DOHH2 (cell line): ENCODE data around the gene GPATCH11.

Experiments used
- H3F3A ChIP-seq: fragments of 200-600 bp; sonication (generic), shearing (Covaris generic); 2 replicates; pipeline ENCODE4 v1.6.0; 2016; ENCODE audit warnings: antibody characterized with exemption, mild to moderate bottlenecking; ENCODE audit not compliant: control insufficient read depth, insufficient read depth
- H3K27ac ChIP-seq: fragments of 200-600 bp; sonication (generic); 2 replicates; pipeline ENCODE4 v1.5.1; 2014; ENCODE audit warnings: low read depth, mild to moderate bottlenecking, low read length, moderate library complexity
- H3K27me3 ChIP-seq: fragments of 200-600 bp; sonication (generic); 2 replicates; pipeline ENCODE4 v1.6.1; 2014; ENCODE audit warnings: mild to moderate bottlenecking, low read length, mixed read lengths; ENCODE audit not compliant: control insufficient read depth
- H3K36me3 ChIP-seq: fragments of 200-600 bp; sonication (generic); 2 replicates; pipeline ENCODE4 v1.6.1; 2014; ENCODE audit warnings: mild to moderate bottlenecking, low read length, moderate library complexity, mixed read lengths; ENCODE audit not compliant: control insufficient read depth
- H3K4me1 ChIP-seq: fragments of 200-600 bp; sonication (generic); 2 replicates; pipeline ENCODE4 v1.6.1; 2014; ENCODE audit warnings: mild to moderate bottlenecking, low read length, mixed read lengths; ENCODE audit not compliant: control insufficient read depth
- H3K4me2 ChIP-seq: fragments of 200-600 bp; sonication (generic); 2 replicates; pipeline ENCODE4 v1.6.0; 2014; ENCODE audit warnings: mild to moderate bottlenecking, low read length, moderate library complexity
- H3K4me3 ChIP-seq: fragments of 200-600 bp; sonication (generic); 2 replicates; pipeline ENCODE4 v1.5.1; 2014; ENCODE audit warnings: mild to moderate bottlenecking, low read length, mixed read lengths
- H3K79me2 ChIP-seq: fragments of 200-600 bp; sonication (generic); 2 replicates; pipeline ENCODE4 v1.6.1; 2014; ENCODE audit warnings: mild to moderate bottlenecking, low read length, mixed read lengths; ENCODE audit not compliant: control insufficient read depth
- H3K9me2 ChIP-seq: fragments of 200-600 bp; sonication (generic); replicated peaks from 2 replicates; pipeline ENCODE4 v1.6.1; 2014; ENCODE audit warnings: mild to moderate bottlenecking, low read length, mixed read lengths; ENCODE audit not compliant: control insufficient read depth
- H3K9me3 ChIP-seq: fragments of 200-600 bp; sonication (generic); 2 replicates; pipeline ENCODE4 v1.6.1; 2014; ENCODE audit warnings: antibody characterized with exemption, low read length, mixed read lengths; ENCODE audit not compliant: control insufficient read depth, insufficient read depth
- H4K20me1 ChIP-seq: fragments of 200-600 bp; sonication (generic); 2 replicates; pipeline ENCODE4 v1.6.0; 2014; ENCODE audit warnings: low read depth, mild to moderate bottlenecking, antibody characterized with exemption, low read length, moderate library complexity; ENCODE audit not compliant: control insufficient read depth, insufficient read depth
- EZH2phosphoT487 ChIP-seq: fragments of 200-600 bp; sonication (generic); IDR thresholded peaks from 2 replicates; pipeline ENCODE4 v1.6.1; 2017; ENCODE audit warnings: borderline replicate concordance, mild to moderate bottlenecking, antibody characterized with exemption, low read length, moderate library complexity, mixed read lengths
- TF ChIP-seq, protein P1 (sequence below): fragments of 200-600 bp; sonication (generic); IDR thresholded peaks from one replicate; pipeline ENCODE4 v1.5.1; 2014; ENCODE audit warnings: antibody characterized with exemption, mild to moderate bottlenecking, low read depth, low read length; ENCODE audit not compliant: poor library complexity, severe bottlenecking

Gene GPATCH11

DNA sequence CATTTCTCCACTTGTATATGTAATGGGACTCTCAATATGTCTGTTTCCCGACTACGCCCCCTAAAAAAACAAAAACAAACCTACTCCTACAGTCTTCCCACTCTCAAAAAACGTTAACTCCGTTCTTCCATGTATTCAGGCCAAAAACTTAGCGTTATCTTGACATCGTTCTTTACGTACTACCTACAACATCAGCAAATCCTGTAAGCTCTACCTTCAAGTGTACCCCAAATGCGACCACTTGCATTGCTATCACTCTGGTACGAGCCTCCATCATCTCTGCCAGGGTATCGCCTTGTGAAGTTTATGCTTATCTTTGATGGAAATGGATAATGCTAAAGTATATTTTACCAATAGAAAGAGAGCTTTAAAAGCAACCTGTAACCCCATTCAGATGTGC is 479 bp downstream of the GPATCH11 start:
- Histone ChIP-seq H4K20me1 (no peaks in the 10 kb centered on the region), H3K9me3 (no peaks in the 10 kb centered on the region), H3K79me2 (peaks cover 39% of the 10 kb centered on the region), H3K36me3 (peaks cover 23% of the 10 kb centered on the region), H3F3A (peaks cover 12% of the 10 kb centered on the region), H3K27me3 (no peaks in the 10 kb centered on the region), H3K4me1 (peaks cover 45% of the 10 kb centered on the region), H3K9me2 (no peaks in the 10 kb centered on the region), H3K4me2 (peak overlapping the region; percentile 71), H3K27ac (no peak overlapping the region), H3K4me3 (peak overlapping the region; percentile 85)
- TF ChIP-seq, protein P1, sequence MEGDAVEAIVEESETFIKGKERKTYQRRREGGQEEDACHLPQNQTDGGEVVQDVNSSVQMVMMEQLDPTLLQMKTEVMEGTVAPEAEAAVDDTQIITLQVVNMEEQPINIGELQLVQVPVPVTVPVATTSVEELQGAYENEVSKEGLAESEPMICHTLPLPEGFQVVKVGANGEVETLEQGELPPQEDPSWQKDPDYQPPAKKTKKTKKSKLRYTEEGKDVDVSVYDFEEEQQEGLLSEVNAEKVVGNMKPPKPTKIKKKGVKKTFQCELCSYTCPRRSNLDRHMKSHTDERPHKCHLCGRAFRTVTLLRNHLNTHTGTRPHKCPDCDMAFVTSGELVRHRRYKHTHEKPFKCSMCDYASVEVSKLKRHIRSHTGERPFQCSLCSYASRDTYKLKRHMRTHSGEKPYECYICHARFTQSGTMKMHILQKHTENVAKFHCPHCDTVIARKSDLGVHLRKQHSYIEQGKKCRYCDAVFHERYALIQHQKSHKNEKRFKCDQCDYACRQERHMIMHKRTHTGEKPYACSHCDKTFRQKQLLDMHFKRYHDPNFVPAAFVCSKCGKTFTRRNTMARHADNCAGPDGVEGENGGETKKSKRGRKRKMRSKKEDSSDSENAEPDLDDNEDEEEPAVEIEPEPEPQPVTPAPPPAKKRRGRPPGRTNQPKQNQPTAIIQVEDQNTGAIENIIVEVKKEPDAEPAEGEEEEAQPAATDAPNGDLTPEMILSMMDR, result no peak
- TF ChIP-seq EZH2phosphoT487, result no peak

DNA sequence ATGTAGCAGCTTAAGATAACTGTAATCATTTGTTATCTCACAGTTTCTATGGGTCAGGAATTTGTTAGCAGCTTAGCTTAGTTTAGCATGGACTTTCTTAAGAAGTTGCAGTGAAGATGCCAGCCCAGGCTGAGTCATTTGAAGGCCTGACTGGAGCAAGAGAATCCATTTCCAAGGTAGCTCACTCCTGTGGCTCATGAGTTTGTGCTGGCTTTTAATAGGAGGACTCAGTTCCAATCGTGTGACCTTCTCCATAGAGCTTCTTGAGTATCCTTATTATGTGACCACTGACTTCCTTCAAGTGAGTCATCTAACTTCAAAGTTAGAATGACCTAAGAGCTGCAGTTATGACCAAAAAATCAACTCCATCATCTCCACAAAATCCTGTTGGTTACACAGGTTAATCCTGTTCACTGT is 1.4 kb downstream of the GPATCH11 start:
- Histone ChIP-seq H3K36me3 (peaks cover 26% of the 10 kb centered on the region), H3K27ac (no peak overlapping the region), H3K4me1 (peaks cover 46% of the 10 kb centered on the region), H3K4me2 (peak overlapping the region; percentile 71), H3K4me3 (peak overlapping the region; percentile 85), H3K79me2 (peaks cover 36% of the 10 kb centered on the region), H3K9me3 (no peaks in the 10 kb centered on the region), H3K9me2 (no peaks in the 10 kb centered on the region), H3F3A (peaks cover 19% of the 10 kb centered on the region), H4K20me1 (no peaks in the 10 kb centered on the region), H3K27me3 (no peaks in the 10 kb centered on the region)
- TF ChIP-seq EZH2phosphoT487, result no peak
- TF ChIP-seq, protein P1, result no peak

- peak overlapping the region; percentile 55 for H3K4me2 ChIP-seq
- H3F3A ChIP-seq, result peaks cover 19% of the 10 kb centered on the region
- TF ChIP-seq, protein P1, result no peak
- no peak for TF ChIP-seq EZH2phosphoT487
- no peaks in the 10 kb centered on the region for H3K9me2 ChIP-seq
- no peaks in the 10 kb centered on the region for H4K20me1 ChIP-seq
- peak overlapping the region; percentile 55 for H3K27ac ChIP-seq
- H3K4me1 ChIP-seq, result peaks cover 37% of the 10 kb centered on the region
- H3K27me3 ChIP-seq, result no peaks in the 10 kb centered on the region
- peaks cover 11% of the 10 kb centered on the region for H3K79me2 ChIP-seq
- peaks cover 52% of the 10 kb centered on the region for H3K36me3 ChIP-seq
- no peaks in the 10 kb centered on the region for H3K9me3 ChIP-seq
- H3K4me3 ChIP-seq, result peak overlapping the region; percentile 39
Measured at GRCh38 chr2:37090019-37090477, 5.7 kb downstream of the GPATCH11 start.
